Fibroblast of villous mesenchyme (primary cell): ENCODE data around the gene BCL10. TPM values are rescaled to one million over a fixed set of nuclear protein-coding genes. Genes with fewer than 3 reads are reported as not detected.

Source experiments
- DNase-seq: peaks from one replicate; pipeline ENCODE4 v3.0.0-alpha.2; 2010; ENCODE audit warnings: low read depth
- H3K4me3 ChIP-seq: 2 replicates; pipeline ENCODE4 v1.5.1; 2011; ENCODE audit warnings: low read depth, mild to moderate bottlenecking, low read length
- CTCF ChIP-seq: IDR thresholded peaks from 2 replicates; pipeline ENCODE4 v1.5.1; 2012; ENCODE audit warnings: low read depth, mild to moderate bottlenecking, low read length; ENCODE audit not compliant: insufficient read depth
- total RNA-seq: library from RNA; depleted of rRNA; stranded (reverse); fragments of >200 nt; gene quantifications from 2 replicates; pipeline ENCODE4 v1.2.3, GENCODE V29; 2012

Gene BCL10
- total RNA-seq, 1 donor = 36.7 TPM

GRCh38 chr1:85243372-85243771 is 33.1 kb downstream of the BCL10 start:
- DNase-seq = peak; percentile 68
- H3K4me3 ChIP-seq = no peak overlapping the region
- TF ChIP-seq CTCF = no peak

GRCh38 chr1:85240643-85241042 is 35.8 kb downstream of the BCL10 start:
- no peak for TF ChIP-seq CTCF
- no peak overlapping the region for H3K4me3 ChIP-seq

GRCh38 chr1:85240174-85240601 is 36.2 kb downstream of the BCL10 start:
- H3K4me3 ChIP-seq = no peak overlapping the region
- peak; percentile 32 for TF ChIP-seq CTCF
- DNase-seq = peak; percentile 72

More at GRCh38 chr1:85240643-85241042, 35.8 kb downstream of the BCL10 start:
- DNase-seq = no peak

- no peak for DNase-seq
- H3K4me3 ChIP-seq = no peak overlapping the region
- TF ChIP-seq CTCF = no peak
Measured at GRCh38 chr1:85237613-85238012, 38.8 kb downstream of the BCL10 start.

- H3K4me3 ChIP-seq = no peak overlapping the region
- no peak for DNase-seq
- peak; percentile 54 for TF ChIP-seq CTCF
Measured at GRCh38 chr1:85230305-85230977, 46.0 kb downstream of the BCL10 start.

- no peak for DNase-seq
- TF ChIP-seq CTCF = no peak
- no peak overlapping the region for H3K4me3 ChIP-seq
Measured at GRCh38 chr1:85229574-85230097, 46.8 kb downstream of the BCL10 start.
